Measurements from ENCODE around the gene TTC9B.

- TF ChIP-seq, protein P1, sequence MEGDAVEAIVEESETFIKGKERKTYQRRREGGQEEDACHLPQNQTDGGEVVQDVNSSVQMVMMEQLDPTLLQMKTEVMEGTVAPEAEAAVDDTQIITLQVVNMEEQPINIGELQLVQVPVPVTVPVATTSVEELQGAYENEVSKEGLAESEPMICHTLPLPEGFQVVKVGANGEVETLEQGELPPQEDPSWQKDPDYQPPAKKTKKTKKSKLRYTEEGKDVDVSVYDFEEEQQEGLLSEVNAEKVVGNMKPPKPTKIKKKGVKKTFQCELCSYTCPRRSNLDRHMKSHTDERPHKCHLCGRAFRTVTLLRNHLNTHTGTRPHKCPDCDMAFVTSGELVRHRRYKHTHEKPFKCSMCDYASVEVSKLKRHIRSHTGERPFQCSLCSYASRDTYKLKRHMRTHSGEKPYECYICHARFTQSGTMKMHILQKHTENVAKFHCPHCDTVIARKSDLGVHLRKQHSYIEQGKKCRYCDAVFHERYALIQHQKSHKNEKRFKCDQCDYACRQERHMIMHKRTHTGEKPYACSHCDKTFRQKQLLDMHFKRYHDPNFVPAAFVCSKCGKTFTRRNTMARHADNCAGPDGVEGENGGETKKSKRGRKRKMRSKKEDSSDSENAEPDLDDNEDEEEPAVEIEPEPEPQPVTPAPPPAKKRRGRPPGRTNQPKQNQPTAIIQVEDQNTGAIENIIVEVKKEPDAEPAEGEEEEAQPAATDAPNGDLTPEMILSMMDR (IDR thresholded peaks at IDR 0.05 in 8 of 11, conservative IDR thresholded peaks at IDR 0.05 in 3 of 11) = no peak
- TF ChIP-seq POLR2A (IDR thresholded peaks at IDR 0.05) = no peak
Measured at GRCh38 chr19:40265763-40266099, 47.5 kb upstream of the TTC9B start.

Measured in spleen (tissue), 7 donors.